ENCODE results near the gene NKD1.

DNA sequence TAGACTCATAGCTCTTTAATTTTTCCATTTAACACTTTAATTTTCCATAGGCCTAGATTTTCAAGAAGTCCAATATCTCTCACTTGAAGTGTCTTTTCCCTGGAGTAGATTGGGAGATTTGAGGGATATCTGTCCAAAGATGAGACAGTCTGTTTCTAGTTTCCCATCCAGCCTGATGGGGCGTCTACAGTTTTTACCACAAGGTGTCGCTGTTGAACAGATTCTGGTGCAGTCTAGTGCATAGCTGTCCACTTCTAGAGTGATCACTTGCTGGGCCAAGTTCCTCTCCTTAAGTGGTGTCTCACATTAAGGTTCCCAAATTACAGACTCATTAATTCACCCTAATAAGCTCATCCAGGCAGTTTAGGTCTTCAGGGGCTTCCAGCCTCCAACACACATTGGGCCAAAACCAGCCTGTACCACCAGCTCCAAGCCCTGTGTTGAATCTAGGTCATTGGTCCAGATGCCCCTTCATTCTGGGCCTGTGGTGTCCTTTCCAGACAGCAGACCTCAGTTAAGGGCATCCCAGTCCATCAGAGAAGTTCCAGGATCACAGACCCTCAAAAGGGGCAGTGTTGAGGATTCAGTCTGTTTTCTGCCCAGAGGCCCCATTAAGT lies 123.6 kb downstream of the NKD1 start:
- TF ChIP-seq CTCF (IDR thresholded peaks at IDR 0.05; ENCODE audit: low read length) = peak; percentile 80
- TF ChIP-seq EZH2 (optimal IDR thresholded peaks at IDR 0.05; ENCODE audit: low read depth, low read length) = no peak

Data from MM.1S (cell line).